Lower leg skin (tissue), 4 donors: ENCODE data around the gene CIBAR2. TPM values are rescaled to one million over a fixed set of nuclear protein-coding genes. Genes with fewer than 3 reads are reported as not detected.

ENCODE experiments used
- DNase-seq, 2 donors: peaks; one replicate each; pipeline ENCODE4 v3.0.0-alpha.2; 2019; ENCODE audit warnings: low spot score in 2 of 2
- H3K4me3 ChIP-seq: fragments of 200-600 bp; sonication (generic); 2 replicates; pipeline ENCODE4 v1.5.1; 2017; ENCODE audit warnings: mild to moderate bottlenecking, low read depth; ENCODE audit not compliant: poor library complexity, severe bottlenecking
- CTCF ChIP-seq, 3 donors: fragments of 450-650 bp; IDR thresholded peaks; one replicate each; pipeline ENCODE4 v1.5.1; 2016; ENCODE audit warnings: antibody characterized with exemption in 3 of 3, mild to moderate bottlenecking in 3 of 3, moderate library complexity in 2 of 3
- POLR2A ChIP-seq, 2 donors: fragments of 450-650 bp; IDR thresholded peaks; one replicate each; pipeline ENCODE4 v1.6.1; 2016 to 2017; ENCODE audit warnings: antibody characterized with exemption in 2 of 2, mild to moderate bottlenecking in 1 of 2, moderate library complexity in 1 of 2
- WGBS, 2 donors: methylation state at CpG; one replicate each; pipeline ENCODE4 v1.1.5; 2018; 5-methylcytosine and 5-hydroxymethylcytosine counted together
- intact Hi-C: fragments of 100-400 bp; cut with DNase I; formaldehyde crosslinking; loops from one replicate; pipeline ENCODE4 v1.15.0; 2023; ENCODE audit warnings: low total_unique reads
- total RNA-seq, 4 donors: library from RNA; depleted of rRNA; stranded (reverse); fragments of >200 nt; gene quantifications; one replicate each; pipeline ENCODE4 v1.1.0, GENCODE V29; 2016

Gene CIBAR2
- total RNA-seq, 4 donors from 2014 or later, result not detected

GRCh38 chr16:85142129-85142513, 29.8 kb upstream of the CIBAR2 start:
- TF ChIP-seq CTCF (IDR thresholded peaks at IDR 0.05) (no peak), POLR2A (IDR thresholded peaks at IDR 0.05) (no peak)
- no peak for DNase-seq
- no peak overlapping the region for H3K4me3 ChIP-seq
- WGBS, 2 donors, result 94 to 96% methylated on average over 7 of the region's 7 CpGs
- intact Hi-C loops, result no loop called here

- intact Hi-C loops, result no loop called here
- TF ChIP-seq POLR2A (IDR thresholded peaks at IDR 0.05), result no peak
- no peak for TF ChIP-seq CTCF (IDR thresholded peaks at IDR 0.05)
- no peak for DNase-seq
- no peak overlapping the region for H3K4me3 ChIP-seq
- 74 to 79% methylated on average over 17 of the region's 17 CpGs for WGBS, 2 donors
Measured at GRCh38 chr16:85141491-85142128, 29.3 kb upstream of the CIBAR2 start.

- WGBS, 2 donors, result 75 to 86% methylated on average over 12 of the region's 12 CpGs
- no peak for DNase-seq
- H3K4me3 ChIP-seq, result no peak overlapping the region
- TF ChIP-seq POLR2A (IDR thresholded peaks at IDR 0.05) (no peak), CTCF (IDR thresholded peaks at IDR 0.05) (no peak)
- intact Hi-C loops, result no loop called here
Measured at GRCh38 chr16:85140455-85141012, 28.3 kb upstream of the CIBAR2 start.

- TF ChIP-seq CTCF (IDR thresholded peaks at IDR 0.05), result no peak
- DNase-seq, result no peak
- WGBS, 2 donors, result 76 to 84% methylated on average over 9 of the region's 9 CpGs
- intact Hi-C loops, result no loop called here
- H3K4me3 ChIP-seq, result no peak overlapping the region
Measured at GRCh38 chr16:85139881-85140339, 27.6 kb upstream of the CIBAR2 start.

- H3K4me3 ChIP-seq, result no peak overlapping the region
- no peak for TF ChIP-seq CTCF (IDR thresholded peaks at IDR 0.05)
- no peak for TF ChIP-seq POLR2A (IDR thresholded peaks at IDR 0.05)
- DNase-seq, result no peak
- 84 to 92% methylated on average over 15 to 16 of the region's 16 CpGs for WGBS, 2 donors
- intact Hi-C loops, result no loop called here
Measured at GRCh38 chr16:85138825-85139627, 26.8 kb upstream of the CIBAR2 start.
